HG02970 (cell line): ENCODE measurements around the gene SLC25A21.

Source experiments
- ATAC-seq: cut with Tn5 transposase; IDR thresholded peaks from one replicate; pipeline ENCODE4 v1.9.1; 2021; ENCODE audit warnings: mild to moderate bottlenecking, moderate library complexity, moderate number of reproducible peaks; ENCODE audit not compliant: unreplicated experiment, low FRiP score

Gene SLC25A21

DNA sequence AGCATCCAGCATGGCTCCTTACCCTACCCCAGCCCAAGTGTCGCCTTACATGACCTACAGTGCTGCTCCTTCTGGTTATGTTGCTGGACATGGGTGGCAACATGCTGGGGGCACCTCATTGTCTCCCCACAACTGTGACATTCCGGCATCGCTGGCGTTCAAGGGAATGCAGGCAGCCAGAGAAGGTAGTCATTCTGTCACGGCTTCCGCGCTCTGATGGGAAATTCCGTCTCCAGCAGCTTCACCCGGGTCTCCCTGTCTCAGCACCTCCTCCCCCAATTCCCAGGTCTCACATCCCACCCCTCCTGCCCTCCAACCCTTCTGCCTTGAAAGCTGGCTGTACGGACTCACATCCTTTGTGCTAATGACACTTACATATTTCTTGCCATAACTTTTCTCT lies 496.2 kb downstream of the SLC25A21 start:
- ATAC-seq: no peak

DNA sequence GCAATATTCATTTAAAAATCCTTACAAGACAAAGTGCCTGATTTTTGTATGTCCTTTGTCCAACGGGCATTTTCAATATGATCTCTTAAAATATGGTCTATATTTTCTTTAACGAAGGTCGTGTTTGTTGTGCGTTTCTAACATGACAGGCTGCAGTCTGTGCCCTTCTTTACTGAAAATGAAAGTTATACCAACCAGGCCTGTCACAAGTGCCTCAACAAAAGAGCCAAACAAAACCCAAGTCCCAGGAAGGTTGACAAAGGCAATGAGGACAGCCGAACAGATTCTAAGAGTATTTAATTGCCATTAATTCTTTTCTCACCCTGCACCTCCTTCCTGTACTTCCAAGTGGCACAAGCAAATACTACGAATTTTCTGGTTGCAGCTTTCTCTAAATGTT lies 496.8 kb downstream of the SLC25A21 start:
- ATAC-seq: no peak

DNA sequence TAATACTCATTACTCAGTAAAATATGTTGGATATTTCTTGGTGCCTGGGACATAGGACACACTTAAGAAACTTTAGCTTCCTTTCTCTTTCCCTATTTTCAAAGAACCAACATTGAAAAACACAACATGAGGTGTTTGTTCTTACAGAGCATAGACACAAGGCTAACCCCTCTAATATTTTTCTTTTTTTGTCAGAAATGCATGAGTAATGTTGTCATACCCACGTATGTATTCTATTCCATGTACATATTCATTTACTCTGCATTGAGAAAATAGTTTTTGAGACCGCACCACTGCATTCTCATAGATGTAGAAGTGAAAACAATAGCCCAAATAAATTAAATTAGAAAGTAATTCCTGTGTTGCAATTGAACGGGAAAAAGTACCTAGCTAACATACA lies 497.7 kb downstream of the SLC25A21 start:
- no peak for ATAC-seq

DNA sequence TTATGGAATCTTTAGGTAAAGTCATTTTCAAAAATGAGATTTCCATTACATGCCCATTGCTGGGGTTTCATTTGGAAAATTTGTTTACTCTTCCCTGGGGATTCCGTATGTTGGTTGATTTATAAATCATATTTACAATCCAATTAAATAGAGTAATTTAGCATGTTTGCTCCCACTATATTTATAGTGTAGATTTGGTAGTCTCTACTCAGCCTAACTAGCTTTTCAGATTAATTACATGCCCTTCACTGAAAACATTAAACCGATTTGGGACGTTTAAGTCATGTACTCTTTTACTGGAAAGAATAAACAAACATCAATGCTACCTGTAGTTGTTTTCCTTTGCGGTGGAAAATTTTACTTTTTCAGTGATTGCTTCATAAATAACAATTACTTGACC lies 500.3 kb downstream of the SLC25A21 start:
- ATAC-seq: no peak

DNA sequence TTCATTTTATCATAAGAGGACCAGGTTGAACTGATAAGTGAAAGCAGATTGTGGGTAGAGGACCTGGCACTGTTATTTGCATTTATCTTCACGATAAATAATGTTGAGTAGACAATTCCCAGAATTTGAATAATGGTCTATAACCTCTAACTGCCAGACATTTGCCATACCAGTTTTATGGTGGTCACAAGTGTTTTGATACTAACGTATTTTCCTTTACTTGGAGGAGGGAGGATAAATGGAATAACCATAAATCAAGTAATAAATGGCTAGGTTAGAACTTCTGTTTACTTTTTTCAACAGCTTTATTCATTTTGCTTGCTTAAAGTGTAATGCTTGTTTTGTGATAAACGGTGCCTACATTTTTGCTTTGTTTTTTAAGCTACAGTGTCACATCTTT lies 501.3 kb downstream of the SLC25A21 start:
- ATAC-seq: no peak

DNA sequence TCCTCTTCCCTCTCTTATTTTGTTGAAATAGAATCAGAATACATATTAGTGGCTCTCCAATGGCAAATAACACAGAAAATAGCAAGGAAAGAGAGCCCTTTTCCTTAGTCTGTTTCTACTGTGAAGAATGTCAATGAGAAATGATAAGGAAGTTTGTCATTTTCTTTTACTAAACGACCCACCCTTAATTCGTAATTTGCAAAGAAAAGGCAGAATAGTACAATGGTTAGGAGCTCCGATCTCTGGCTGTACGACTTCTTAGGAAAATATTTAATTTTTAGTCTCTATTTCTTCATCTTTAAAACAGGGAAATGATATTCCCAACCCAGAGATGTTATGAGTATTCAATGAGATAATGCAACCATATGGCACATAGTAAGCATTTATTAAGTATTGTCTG lies 504.7 kb downstream of the SLC25A21 start:
- no peak for ATAC-seq

DNA sequence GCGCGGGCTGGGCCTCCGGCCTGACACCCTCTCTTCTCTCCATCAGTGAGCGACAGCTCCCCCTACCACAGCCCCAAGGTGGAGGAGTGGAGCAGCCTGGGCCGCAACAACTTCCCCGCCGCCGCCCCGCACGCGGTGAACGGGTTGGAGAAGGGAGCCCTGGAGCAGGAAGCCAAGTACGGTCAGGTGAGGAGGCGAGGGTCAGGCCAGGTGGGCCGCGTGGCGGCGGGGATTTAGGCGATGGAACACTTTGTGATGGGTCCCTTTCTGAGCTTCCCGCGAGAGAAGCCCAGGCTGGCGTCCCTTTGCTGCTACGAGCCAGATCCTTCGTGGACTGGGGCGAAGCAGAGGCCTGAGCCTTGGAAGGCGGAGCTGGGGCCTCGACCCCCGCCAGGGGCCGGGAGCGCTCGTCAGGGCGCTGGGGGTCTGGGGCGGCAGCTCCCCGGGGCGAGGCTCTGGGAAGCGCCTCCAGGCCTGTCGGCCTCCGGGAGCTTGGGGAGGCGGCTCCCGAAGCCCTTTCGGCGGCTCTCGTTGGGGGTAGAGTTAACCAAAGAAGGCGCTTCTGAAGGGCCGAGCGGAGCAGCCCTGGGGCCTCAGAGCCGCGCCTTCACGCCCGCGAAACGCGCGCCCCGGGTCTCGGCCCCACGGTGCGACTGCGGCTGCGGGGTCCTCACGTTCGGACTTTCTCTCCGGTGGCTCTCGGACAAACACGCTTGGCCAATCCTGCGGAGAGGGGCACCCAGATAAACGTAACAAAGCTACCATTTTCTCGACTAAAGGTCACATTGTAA lies 505.8 kb downstream of the SLC25A21 start:
- ATAC-seq: no peak

DNA sequence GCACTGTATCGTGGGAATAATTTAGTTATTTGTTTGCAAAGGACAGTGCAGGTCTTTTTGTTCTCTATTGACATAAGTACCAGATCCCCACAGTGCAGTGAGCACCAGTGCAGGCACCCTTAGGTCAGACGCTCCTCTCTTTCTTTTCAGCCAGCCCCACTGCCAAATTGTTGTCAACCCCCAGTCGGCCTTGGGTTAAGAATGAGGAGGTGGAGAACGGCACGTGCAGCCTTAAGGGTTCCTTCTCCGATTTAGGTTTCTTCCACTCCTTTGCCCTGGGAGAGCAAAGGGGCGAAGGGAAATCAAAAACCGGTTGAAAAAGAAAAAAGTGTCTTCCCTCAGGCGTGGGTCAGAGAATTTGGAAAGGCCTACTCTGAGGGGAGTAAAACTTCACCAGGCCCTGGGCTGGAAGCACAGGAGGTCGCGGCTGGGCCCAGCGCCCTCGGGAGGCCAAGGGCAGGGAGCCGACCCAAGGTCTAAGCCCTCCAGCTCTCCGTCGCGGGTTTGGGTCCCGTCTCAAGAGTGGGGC lies 506.5 kb downstream of the SLC25A21 start:
- ATAC-seq: no peak

DNA sequence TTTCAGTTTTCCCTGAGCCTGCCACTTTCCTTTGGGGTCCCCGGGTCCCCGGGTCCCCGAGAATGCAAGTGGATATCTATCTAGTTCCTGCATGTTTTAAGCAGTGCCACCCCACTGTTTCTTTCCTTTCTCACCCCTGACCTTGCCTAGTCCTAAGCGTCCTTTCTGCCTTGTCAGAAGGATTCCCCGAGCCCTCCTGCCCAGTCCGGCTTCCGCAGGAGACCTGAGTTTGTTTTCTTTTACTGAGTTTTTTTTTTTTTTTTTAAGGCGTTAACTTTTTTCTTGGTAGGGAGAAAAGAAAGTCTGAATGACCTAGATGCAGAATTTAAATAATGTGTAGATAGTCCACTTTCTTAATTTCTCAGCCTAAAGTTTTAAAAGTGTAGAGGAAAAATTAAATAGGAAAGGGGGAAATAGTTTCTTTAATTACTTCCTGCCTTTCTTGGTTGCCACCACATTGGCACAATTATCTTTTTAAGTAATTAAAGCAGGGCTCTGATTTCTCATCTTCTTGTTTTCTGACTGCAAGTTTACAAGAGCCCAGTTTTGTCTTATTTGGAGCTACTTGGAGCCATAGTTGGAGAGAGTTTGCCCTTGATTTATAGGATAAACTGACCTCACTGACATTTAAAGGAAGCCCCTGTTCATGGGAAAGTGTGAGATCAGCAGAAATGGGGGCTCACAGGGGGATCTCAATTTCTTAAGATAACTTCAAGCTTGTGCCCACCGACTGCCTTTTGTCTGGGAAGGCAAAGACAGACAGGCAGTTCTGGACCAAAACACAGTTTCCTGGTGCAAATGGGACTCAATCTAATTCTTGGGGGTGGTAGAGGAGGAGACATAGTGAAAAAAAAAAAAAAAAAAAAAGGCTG lies 507.8 kb downstream of the SLC25A21 start:
- ATAC-seq: no peak

DNA sequence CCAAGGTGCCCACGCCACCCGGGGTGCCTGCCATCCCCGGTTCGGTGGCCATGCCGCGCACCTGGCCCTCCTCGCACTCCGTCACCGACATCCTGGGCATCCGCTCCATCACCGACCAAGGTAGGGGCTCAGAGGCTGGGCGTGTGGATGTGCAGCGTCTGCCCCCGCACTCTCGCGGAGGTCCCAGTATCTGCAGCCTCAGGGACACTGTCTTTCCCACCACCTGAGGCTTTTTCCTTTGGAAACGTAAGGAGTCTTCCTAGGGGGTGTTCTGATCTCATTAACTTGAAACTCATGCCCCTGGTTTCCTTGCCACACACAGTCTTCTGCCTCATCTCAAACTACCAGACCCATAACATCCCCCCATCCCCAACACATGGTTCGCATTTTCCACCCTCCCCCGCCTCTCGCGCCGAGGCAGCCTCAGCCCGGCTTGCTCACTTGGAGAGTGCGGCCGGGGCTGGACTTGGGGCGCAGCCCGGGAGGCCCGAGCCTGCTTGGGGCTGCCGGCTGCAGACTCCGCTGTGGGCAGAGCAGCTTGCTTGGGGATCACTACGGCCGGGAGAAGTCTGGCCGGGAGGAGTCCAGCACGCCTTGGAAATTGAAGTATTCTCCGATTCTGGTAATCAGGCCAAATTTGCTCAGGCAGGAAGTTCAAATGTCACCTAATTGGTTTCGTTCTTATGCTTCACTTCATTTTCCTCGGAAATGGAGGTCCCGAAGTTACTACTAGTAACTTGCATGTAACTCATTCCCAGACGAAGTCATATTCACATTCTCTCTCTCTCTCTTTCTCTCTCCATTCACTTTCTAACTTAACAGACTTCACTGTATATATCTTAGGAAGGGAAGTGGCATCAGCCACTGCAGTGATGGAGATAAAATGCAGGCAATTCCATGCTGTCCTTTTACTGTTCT lies 508.7 kb downstream of the SLC25A21 start:
- ATAC-seq: no peak

DNA sequence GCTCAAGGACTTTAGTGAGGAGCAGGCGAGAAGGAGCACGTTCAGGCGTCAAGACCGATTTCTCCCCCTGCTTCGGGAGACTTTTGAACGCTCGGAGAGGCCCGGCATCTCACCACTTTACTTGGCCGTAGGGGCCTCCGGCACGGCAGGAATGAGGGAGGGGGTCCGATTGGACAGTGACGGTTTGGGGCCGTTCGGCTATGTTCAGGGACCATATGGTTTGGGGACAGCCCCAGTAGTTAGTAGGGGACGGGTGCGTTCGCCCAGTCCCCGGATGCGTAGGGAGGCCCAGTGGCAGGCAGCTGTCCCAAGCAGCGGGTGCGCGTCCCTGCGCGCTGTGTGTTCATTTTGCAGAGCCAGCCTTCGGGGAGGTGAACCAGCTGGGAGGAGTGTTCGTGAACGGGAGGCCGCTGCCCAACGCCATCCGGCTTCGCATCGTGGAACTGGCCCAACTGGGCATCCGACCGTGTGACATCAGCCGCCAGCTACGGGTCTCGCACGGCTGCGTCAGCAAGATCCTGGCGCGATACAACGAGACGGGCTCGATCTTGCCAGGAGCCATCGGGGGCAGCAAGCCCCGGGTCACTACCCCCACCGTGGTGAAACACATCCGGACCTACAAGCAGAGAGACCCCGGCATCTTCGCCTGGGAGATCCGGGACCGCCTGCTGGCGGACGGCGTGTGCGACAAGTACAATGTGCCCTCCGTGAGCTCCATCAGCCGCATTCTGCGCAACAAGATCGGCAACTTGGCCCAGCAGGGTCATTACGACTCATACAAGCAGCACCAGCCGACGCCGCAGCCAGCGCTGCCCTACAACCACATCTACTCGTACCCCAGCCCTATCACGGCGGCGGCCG lies 509.6 kb downstream of the SLC25A21 start:
- ATAC-seq: no peak

DNA sequence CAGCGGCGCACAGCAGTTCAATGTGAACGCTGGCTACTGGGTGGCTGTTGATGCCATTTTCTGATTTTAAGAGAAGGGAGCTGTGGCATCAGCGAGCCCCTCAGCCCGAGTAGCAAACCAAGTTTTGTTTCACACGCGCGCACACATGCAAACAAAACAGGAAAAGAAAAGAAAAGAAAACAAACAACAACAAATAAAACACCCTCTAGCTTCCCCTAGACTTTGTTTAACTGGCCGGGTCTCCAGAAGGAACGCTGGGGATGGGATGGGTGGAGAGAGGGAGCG lies 510.2 kb downstream of the SLC25A21 start:
- no peak for ATAC-seq

DNA sequence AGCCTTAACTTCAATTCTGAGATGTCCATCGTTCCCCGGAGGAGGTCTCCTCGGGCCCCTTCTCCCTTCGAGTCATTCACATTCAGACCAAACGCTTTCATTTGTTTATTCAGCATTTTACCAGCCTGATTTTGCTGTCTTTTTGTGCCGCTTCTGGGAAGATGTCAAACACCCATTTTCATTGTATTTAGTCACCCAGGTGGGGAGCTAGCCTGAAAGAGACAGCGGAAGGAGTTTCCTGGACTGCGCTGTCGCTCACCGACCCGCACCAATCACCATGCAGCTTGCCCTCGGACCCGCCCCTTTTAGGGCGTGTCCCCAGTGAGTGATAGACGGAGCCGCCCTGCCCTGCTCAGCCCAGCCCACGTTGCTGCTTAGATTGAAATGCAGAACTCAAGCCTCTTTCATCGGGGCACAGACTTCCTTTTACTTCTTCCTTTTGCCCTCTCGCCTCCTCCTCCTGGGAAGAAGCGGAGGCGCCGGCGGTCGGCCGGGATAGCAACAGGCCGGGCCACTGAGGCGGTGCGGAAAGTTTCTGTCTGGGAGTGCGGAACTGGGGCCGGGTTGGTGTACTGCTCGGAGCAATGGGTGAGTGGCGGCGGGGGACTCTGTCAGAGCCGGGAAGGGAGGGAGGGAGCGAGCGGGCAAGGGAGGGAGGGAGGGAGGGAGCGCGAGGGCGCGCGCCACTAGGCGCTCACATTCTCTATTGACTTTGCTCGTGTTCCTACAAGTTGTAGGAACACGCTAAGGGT lies 510.7 kb downstream of the SLC25A21 start, which contains the start of gene PAX9:
TSS of gene PAX9 (plus strand) at position 355 of the 752 bp plus-strand sequence. CDS start at position 585, 230 bp downstream.
- ATAC-seq: no peak

DNA sequence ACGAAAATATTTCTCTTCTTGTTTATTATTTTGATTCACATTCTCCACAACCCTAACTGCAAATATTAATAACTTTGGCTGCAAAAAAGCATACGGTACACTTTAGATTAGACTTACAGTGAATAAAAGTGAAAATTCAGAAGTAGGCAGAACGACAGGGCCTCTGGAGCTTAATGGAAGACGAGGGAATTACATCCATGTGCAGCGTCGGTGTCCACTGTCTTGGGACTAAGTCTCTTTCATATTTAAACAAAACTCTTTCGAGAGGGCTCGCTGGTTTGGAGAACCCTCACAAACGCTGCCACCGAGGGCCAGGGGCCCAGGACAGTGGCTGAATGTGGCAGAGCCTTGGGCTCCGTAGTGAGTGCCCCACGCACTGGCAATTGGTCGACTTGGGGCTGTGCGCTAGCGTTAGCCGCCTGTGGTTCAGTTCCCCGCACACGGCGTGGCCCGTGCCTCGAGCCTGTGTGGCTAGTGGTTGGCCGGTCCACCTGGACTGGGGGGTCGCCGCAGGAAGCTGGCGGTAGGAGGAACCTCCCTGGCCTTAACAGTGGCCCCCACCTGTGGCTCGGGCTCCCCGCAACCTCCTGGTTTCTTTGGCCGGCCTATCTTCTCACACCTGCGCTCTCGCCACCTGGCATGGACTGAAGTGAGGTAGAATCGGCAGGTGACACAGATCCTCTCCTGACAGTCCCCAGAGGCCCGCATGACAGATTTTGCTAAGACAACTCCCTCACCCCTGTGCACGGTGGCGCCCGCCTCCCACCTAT lies 511.5 kb downstream of the SLC25A21 start:
- no peak for ATAC-seq

DNA sequence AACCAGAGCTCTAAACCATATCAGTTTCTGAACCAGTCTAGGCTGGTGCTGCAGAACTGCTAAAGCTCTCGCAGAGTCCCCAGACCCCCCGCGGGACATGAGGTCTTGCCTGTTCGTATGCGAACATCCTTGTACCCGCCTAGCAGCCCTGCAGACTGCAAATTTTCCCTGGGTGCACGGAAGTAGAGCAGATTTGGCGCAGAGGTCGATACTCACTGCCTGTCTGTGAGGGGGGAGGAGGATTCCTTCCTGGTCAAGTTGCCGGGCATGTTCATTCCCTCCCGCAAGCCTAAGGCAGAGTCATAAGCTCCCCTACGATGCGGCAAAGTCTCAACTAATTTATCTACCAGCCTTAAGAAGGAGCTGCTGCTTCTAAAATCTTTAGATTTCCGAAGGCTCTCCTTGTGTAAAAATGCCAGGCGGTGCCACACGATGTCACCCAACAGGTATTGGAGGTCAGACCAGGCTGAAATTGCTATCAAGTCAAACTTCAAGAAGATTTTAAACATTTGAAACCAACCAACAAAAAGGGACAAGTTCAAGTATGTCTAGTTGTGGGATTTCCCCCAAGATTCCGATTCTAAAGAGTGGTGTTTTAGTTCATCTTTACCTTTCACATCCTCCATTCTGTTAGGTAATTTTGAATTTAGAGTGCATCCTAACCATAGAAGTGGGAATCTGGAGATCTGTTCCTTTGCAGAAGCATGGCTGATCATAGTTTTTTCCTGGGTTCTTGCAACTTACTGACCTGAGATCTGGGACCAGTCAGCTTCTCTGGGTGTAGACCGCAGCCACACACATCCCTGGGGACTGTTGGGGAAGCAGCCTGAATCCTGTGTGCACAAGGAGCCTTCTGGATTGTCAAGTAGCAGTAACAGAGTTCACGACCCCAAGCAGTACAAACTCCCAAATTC lies 512.3 kb downstream of the SLC25A21 start:
- no peak for ATAC-seq

DNA sequence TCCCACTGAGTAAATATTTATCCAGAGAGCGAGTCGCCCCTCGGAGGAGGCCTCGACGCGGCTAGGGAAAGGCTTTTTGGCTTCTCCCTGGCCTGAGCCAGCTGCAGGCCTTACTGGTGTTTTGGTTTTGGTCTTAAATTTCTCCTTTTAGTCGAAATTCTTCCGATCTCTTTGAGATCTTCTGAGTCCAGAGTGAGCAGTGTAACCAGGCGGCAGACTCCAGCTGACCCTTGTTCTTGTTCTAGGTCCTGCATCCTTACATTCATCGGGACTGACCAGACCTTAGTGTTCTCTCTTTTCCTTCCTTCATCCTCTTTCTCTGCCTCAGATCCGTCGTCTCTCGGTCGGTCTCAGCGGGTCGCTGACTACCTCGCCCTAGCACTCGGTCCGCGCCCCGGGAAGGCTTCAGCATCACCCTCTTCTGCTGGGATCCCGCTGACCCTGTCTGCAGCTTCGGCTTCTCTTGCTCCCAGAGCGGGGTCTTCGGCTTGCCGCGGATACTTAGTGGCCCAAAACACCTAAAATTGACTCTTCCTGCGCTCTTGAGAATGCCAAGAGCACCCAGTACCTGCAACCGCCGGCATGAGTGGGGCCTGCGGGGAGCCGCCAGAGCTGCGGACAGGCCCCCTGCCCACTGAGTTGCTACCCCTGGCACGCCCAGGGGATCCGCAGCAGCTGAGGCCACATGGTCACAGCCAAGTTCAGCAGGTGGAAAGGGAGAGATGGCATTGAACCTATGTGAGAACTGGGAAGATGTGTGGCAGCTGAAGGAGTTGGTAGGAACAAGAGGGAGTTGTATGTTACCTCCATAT lies 513.2 kb downstream of the SLC25A21 start:
- no peak for ATAC-seq
